ENCODE results near the gene LIME1.
"Not testable (repeated sequence)": the region's sequence is repeated elsewhere in the genome, so short reads cannot be mapped to it uniquely, and the experiment has no call there.

The LIME1 gene

GRCh38 chr20:63774306-63774705 is 37.8 kb downstream of the LIME1 start:
- DNase-seq: no peak

GRCh38 chr20:63775096-63775978 is 38.9 kb downstream of the LIME1 start:
- peak; percentile 23 for DNase-seq

- not testable (repeated sequence) for DNase-seq
Observed at GRCh38 chr20:63776875-63777274, 40.4 kb downstream of the LIME1 start.

DNA sequence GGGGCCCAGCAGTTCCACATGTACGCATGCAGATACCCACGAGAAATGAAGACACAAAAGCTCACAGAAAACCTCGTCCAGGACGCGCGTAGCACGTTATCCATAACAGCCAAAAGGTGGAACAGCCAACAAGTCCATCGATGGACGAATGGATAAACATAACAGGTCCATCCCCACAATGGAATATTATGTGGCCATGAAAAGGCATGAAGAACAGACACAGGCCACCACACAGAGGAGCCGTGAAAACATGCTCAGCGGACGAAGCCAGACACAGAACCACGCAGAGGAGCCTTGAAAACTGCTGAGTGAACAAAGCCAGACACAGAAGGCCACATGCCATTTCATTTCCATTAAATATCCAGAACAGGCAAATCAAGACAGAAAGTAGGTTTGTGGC is 41.1 kb downstream of the LIME1 start:
- DNase-seq: no peak

GRCh38 chr20:63778034-63778752 is 41.7 kb downstream of the LIME1 start:
- DNase-seq: no peak

DNA sequence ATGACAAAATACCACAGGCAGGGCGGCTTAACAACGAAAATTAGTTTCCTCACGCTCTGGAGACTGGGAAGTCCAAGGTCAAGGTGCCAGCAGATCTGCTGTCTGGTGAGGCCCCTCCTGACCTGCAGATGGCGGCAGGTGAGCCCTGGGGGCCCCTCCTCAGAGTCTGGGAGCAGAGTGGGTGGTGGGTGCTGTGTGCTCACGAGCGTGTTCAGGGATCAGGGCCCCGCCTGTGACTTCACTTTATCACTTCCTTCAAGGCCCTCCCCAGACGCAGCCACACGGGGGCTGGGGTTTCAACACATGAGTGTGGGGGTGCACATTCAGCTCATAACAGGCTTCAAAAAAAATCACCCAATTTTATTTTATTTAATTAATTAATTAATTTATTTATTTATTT is 42.4 kb downstream of the LIME1 start:
- DNase-seq: no peak

GRCh38 chr20:63781181-63781580 is 44.7 kb downstream of the LIME1 start:
- DNase-seq: no peak

DNA sequence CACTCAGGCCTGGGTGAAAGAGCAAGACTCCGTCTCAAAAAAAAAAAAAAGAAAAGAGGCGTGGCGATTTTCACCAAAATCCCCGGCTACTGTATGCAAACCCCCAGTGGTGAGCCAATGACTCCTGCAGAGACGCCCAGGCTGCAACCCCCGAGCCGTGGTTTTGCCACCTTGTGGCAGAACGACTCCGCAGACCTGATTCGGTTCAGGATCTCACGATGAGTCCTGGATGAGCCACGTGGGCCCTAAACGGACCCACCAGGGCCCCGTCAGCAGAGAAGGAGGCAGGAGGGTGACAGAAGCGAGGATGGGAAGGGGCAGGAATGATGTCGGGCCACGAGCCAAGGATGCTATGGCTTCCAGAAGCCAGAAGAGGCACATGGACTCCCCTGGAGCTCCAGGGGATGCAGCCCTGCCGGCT is 45.6 kb downstream of the LIME1 start:
- DNase-seq: peak; percentile 59

DNA sequence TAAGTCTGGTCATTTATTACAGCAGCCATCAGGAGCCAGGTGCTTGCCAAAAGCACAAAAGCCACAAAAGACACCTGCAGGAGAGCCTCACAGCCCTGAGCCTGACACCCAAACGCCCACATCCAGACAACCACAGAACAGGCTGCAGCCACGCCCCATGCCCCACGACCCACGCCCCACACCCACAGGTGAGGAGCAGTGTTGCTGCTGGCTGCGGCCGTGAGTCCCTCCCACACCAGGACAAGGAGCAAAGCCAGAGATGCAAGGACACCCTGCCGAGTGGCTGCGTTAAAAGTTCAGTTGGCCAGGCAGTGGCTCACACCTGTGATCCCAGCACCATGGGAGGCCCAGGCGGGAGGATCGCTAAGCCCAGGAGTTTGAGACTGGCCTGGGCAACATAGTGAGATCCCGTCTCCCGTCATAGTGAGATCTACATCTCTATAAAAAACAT is 46.1 kb downstream of the LIME1 start:
- no peak for DNase-seq

DNA sequence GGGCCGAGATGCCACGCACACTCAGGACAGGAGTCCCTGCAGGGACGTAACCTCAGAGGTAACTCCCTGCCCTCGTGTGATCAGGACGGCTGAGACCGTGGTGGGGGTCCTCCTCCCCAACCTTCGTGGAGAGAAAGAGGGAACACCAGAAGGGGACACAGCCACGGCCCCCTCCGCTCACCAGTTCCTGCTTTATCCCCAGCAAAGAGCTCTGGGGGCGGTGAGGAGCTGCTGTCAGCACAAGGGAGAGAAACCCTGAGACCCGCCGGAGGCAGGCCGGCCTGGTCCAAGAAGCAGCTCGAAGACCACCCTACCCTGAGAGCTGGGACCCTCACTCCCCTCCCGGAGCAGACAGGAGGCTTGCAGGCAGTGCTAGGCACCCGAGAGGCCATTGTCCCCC is 47.5 kb downstream of the LIME1 start:
- DNase-seq: no peak

- no peak for DNase-seq
Observed at GRCh38 chr20:63785691-63786131, 49.2 kb downstream of the LIME1 start.

GRCh38 chr20:63787302-63787701 is 50.8 kb downstream of the LIME1 start:
- DNase-seq: no peak

DNA sequence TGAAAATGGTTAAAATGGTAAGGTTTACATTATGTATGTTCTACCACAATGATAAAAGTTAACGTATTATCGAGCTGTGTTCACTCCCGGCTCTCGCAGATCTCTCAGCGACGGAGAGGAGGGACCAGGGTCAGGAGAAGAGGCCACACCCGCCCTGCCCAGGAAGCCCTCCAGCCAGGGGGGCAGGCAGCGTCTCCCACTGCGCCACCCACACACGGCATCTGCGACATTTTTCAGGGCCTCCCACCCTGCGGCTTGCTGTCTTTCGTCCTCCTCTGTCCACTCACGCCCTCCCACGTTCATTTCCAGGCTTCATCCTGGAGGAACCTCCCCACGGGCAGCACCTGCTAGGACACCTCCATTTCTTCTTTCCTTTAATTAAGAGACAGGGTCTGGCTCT is 51.3 kb downstream of the LIME1 start:
- no peak for DNase-seq
